Lower leg skin (tissue), 3 donors: Measurements from ENCODE around the gene PSMB5.

Source experiments
- POLR2A ChIP-seq, 2 donors: fragments of 450-650 bp; IDR thresholded peaks; one replicate each; pipeline ENCODE4 v1.6.1; 2016 to 2017; ENCODE audit warnings: antibody characterized with exemption in 2 of 2, mild to moderate bottlenecking in 1 of 2, moderate library complexity in 1 of 2
- TF ChIP-seq, protein P1 (sequence below), 3 donors: fragments of 450-650 bp; IDR thresholded peaks; one replicate each; pipeline ENCODE4 v1.5.1; 2016; ENCODE audit warnings: antibody characterized with exemption in 3 of 3, mild to moderate bottlenecking in 3 of 3, moderate library complexity in 2 of 3

DNA sequence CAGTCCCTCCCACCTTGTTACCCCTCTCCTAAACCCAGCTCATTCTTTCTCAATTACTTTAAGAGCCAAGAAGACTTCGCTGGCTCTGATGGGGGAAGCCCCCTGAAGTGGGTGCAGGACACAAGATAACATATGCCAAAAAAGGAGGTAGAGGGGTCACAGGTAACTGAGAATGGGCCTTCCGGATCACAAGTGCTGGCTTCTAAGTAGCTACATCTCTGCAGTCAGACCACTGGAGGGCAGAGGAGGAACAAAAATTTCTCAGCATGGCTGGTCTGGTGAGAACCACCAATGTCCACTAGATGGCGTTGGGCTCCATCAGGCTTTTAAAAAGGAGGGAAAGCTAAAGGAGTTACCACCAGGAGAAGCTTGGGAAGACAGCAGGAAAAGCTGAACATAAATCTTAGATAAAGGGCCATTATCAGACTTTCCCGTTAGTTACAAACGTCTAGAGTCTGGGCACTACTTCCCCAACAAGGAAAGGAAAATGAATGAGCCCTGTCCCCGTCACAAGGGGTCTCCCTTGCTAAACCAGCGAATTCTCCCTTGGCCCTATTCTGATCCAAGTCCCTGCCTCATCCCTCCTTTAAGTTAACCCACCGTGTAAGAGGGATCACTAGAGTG lies 34.2 kb upstream of the PSMB5 start:
- TF ChIP-seq, protein P1, sequence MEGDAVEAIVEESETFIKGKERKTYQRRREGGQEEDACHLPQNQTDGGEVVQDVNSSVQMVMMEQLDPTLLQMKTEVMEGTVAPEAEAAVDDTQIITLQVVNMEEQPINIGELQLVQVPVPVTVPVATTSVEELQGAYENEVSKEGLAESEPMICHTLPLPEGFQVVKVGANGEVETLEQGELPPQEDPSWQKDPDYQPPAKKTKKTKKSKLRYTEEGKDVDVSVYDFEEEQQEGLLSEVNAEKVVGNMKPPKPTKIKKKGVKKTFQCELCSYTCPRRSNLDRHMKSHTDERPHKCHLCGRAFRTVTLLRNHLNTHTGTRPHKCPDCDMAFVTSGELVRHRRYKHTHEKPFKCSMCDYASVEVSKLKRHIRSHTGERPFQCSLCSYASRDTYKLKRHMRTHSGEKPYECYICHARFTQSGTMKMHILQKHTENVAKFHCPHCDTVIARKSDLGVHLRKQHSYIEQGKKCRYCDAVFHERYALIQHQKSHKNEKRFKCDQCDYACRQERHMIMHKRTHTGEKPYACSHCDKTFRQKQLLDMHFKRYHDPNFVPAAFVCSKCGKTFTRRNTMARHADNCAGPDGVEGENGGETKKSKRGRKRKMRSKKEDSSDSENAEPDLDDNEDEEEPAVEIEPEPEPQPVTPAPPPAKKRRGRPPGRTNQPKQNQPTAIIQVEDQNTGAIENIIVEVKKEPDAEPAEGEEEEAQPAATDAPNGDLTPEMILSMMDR (IDR thresholded peaks at IDR 0.05) = peak in 1 of 3 donors; percentile 80
- no peak for TF ChIP-seq POLR2A (IDR thresholded peaks at IDR 0.05)
